ENCODE results near the gene STYXL2.

Gene STYXL2

DNA sequence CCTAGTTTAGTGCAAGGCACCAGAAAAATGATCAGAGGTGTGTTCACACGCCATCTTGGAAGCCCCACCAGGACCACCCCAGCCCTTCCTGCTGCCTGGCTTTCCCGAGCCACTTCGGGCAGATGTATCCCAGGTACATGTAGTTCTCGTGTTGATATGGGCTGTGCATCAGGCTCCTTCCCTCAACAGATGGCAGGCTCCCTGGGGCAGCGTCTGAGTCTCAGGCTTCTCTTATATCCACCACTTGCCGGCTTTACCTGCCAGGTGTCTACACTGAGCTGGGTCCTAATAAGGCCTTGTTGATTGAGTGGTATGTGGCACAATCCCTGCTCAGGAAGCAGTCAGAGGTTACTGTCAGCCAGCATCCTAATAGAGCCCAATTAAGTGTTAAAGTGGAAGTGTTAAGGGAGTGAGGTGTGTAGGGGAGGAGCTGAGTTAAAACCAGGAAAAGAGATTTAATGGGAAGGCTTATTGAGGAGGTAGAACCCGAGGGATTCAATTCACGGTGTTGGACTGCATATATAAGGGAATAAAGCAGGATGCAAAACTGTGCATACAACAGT, 12.2 kb upstream of the STYXL2 start:
- peak; percentile 95 for DNase-seq

DNA sequence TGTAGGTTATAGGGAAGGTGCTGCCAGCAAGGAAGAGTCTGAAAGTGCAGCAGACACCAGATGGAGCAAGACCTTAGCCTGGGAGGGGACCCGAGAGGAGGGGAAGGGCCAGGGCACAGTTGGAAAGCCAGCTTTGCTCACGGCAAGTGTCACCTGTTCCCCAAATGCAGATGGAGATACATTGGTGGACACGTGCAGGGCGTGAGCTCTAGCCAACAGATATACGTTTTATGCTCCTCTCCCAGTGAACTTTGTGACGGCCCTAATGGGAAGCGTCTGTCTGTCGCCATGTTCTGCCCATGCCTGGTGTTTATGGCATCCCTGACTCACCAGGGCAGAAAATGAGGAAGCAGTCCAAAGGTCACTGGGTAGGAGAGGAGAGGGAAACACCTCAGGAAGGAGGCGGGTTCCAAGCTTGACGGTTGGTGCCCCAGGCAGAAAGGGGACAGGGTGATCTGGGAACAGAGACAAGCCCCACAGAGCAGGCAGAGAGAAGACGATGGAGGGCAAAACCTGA, 11.3 kb upstream of the STYXL2 start:
- DNase-seq: peak; percentile 18

DNA sequence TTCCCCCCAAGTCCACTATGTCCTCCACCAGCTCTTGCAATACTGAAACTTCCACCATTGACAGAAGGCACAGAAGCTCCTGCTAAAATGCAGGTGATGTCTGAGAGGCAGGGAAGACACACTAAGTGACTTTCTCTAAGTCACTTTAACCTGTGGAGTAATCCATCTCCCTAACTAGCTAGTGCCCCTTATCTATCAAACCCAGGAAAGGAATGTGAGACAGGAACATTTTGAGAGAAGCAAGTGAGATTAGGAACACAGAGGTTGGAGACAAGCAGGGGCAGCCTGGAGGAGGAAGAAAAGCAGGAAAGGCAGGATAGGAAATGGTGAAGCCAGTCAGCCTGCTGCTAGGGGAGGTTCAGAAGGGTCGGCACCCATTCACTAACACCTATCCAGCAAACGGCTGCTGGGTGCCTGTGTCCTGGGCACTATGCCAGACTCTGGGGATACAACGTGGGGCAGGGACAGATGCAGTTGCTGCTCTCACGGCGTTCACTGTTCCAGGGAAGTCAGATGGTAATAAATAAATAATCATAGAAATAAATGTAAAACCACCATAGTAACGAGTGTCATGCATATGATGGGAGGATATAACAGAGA, 10.7 kb upstream of the STYXL2 start:
- peak; percentile 56 for DNase-seq

DNA sequence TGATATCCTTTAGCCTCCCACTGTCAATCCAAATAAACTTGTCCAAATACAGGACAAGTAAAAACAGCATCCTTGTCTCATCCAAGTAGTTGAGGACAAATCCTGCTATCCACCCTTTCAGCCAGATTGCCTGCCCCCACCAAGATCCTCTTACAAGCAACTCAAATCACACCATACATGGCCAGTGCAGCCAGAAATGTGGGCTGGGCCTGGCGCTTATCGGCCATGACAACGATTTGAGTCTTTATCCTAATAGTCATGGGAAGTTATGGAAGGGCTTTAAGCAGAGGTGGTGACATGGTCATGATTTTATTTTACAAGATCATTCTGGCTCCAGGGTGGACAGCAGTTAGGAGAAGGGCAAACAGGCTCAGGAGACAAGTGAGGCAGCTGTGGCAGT, 10.0 kb upstream of the STYXL2 start:
- no peak for DNase-seq

DNA sequence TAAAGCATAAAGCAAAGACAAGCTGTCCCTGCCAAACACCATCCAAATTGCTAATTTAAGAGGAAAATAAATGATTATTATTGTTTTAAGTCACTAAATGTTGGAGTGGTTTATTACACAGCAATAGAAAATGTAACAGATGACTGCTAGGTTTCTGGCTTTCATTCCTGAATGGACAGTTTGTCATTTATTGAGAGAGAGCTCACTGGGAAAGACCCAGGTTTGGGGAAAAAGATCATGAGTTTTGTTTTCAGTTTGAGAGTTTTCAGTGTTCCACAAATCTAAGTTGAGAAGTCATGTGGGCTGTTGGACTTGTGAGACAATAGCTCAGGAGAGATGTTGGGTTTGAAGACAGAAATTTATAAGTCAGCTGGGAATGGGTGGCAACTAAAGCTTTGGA, 9.1 kb upstream of the STYXL2 start:
- no peak for DNase-seq

DNA sequence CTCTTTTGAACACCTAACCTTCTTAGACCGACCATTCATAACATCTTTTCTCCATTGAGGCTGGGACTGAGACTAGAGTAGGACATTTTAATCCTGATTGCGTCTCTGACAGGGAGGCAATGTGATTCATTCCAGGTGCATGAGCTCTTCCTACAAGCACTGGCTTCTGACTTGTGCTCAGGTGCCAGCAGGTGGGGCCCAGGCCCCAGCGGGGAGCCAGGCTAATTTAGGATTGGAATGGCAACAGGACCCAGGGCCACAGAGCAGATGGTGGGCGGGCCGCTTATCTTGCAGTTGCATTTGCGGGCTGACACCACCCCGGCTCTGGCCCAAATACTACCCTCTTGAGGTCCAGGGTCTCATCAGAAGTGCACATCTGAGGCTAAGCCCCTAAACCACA, 7.8 kb upstream of the STYXL2 start:
- peak; percentile 50 for DNase-seq

DNA sequence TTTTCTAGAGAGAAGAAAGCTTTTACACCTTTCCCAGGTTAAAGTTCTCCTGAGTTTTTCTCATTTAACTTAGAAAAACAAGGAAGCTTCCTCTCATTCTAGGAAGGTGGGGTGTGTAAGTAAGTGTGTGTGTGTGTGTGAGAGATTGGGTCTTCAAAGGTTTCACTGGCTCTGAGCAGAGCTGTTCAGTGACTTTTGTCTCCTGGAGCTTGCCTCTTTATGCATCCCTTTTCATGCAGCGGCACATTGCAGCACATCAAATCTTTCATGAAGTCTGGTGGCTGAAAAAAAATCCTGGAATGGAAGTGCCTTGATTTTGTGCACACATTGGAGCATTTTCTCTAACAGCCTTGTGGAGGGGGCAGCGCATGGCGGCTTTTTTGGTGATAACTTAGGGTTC, 7.1 kb upstream of the STYXL2 start:
- no peak for DNase-seq

DNA sequence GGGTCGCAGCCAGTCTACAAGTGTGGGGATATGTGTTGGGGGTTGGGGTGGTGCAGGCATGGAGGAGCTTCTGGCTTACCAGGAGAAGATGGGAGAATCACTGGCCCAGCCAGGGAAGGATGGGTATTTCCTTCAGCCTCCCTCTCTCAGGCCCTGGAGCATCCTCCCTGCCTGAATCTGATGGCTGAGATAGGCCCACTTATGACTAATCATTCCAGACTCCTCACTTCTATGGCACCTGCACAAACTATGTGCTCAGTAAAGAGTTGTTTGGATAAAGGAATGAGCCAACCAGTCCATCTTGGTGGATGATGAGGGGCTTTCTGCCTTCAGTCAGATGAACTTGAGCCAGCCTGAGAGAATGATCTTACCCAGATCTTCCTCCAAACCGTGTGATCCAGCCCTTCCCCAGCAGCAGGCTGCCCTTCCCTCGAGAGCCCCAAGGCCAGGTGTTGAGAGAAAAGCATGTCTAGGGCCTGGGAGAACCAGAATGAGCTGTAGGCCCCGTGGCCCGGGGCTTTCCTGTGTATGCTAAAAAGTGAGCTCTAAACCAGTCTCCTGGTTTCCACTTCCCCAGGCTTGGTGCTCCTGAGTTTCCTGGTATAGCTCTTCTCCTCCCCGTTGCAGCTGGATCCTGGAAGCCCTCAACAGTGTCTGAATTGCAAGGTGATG, 5.0 kb upstream of the STYXL2 start:
- no peak for DNase-seq

DNA sequence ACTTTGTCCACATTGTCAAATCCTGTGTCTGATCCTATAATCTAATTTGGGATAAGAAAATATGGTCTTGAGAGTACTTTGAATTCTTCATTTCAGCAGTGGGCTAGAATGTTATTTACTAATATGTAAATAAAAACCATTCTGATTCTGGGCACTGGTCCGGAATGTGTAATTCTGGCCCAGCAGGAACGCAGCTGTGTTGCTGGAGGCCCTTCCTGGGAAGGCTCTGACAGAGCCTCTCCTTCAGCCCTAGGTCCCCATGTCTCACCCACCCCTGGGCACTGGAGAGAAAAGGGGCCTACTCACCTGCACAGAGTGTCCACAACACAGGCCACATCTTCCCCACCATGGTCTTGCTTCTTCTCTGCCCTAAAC, 3.9 kb upstream of the STYXL2 start:
- DNase-seq: no peak

DNA sequence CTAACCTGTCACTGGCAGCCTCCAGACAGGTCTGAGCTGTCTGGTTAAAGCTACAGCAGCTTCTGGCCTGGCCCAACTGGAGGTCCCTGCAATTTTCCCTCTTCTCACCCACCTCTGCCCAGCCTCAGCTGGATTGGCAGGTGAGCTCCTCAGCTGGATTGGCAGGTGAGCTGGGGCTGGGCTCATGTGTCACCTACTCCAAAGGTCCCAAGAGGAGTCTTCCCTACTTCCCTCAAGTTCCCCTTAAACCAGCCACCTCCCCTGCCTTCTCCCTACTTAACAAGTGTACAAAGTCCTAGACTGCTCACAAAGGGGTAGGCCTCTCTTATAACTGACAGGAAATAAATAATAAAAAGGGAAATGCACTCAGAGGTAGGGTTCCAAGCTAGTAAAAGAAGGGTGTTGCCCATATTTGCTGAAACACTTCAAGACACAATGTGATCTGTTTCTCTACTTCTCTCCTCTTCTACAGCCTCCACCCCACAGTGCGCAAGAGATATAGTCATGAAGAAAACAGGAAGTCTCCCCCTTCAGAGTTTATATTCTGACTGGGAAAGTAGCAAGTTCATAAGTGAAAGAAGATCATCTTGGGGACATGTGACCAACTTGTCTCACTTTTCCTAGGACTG, 3.4 kb upstream of the STYXL2 start, which contains the start of gene GPA33:
Gene GPA33, minus strand, starts transcription at position 64 of the 629 bp plus-strand sequence. CDS start 90 bp downstream, outside the sequence.
- no peak for DNase-seq

DNA sequence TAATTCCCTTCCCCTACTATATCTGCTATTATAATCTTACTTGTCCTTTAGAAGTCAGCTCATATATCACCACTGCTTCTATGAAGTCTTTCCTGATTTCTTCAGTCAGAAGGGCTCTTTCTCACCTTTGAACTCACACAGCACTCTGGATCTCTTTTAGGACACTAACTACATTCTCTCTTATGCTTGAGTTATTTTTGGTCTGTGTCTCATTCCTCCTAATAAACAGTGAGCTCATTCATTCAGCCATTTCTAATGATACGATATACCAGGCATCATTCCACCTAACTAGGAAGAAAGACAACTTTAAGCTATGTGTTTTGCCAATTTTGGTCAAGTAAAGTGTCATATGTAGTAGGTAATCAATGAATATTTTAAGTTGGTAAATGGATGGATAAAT, 1.2 kb upstream of the STYXL2 start:
- DNase-seq: no peak

DNA sequence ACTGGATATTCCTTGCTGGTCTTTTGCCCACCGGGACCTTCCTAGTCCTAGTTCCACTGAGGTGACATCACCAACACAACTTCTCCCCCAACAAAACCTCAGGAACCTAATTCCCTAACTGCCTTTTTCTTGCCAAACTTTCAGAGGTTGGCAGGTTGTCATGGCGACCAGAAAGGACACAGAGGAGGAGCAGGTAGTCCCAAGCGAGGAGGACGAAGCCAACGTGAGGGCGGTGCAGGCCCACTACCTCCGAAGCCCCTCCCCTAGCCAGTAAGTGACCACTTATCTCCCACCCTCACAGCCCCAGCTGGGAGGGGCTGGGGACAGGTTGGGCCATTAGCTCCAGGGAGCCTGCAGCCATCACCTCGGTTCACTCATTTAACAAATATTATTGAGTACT, 815 bp downstream of the STYXL2 start:
- no peak for DNase-seq

DNA sequence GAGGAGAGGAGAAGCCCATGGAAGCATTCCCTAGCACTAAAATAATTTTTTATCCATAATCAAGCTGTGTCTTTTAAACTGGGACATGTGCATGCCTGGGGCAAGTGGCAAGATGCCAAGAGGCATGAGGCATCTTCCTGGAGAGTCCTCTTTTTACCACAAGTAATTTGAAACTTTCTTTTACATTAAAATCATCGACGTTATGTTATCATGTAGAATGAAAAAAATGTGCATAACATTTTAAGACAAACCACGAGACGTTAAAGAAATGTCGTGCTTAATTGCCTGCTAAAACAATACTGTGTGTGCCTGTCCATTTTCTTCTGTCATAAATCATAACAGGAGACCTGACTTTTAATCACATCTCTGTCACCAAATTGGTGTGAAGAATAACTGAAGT, 1.5 kb downstream of the STYXL2 start:
- peak; percentile 10 for DNase-seq

DNA sequence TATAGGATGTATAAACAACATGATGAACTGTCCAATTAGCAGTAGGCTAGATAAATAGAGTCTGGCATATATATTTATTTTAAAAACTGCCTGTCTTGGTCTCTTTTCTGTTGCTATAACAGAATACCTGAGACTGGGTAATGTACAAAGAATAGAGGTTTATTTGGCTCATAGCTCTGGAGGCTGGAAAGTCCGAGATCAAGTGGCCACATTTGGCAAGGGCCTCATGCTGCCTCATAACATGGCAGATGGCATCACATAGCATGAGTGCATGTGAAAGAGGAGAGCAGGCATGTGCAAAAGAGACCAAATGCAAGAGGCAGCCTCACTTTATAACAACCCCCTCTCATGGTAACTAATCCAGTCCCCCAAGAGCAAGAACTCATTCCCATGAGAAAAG, 6.0 kb downstream of the STYXL2 start:
- no peak for DNase-seq

DNA sequence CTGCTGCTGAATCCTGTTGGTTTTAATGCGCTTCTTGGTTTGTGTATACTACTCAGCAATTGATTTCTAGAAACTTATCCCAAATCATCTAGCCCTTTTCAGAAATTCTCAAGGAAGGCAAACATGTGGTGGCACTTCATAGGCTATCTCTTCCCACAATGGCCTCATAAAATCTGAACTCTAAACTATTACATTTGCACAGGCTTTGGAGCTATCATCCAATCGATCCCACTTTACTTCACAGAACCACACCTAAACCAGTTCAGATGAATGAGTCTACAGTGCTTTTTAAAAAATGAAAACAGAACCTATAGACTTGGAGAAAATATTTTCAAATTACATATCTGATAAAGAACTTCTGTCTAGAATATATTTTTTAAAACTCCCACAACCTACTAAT, 6.9 kb downstream of the STYXL2 start:
- no peak for DNase-seq

DNA sequence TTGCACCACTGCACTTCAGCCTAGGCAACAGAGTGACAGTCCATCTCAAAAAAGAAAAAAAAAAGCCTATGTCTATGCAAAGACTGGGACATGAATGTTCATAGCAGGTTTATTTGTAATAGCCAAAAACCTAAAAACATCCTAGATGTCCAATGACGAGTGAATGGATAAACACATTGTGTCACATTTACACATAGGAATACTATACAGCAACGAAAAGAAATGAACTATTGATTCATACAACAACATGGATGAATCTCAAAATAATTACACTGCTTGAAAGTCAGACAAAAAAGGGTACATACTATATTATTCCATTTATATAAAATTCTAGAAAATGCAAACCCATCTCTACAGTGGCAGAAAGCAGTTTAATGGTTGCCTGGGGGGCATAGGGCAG, 7.9 kb downstream of the STYXL2 start:
- DNase-seq: no peak

DNA sequence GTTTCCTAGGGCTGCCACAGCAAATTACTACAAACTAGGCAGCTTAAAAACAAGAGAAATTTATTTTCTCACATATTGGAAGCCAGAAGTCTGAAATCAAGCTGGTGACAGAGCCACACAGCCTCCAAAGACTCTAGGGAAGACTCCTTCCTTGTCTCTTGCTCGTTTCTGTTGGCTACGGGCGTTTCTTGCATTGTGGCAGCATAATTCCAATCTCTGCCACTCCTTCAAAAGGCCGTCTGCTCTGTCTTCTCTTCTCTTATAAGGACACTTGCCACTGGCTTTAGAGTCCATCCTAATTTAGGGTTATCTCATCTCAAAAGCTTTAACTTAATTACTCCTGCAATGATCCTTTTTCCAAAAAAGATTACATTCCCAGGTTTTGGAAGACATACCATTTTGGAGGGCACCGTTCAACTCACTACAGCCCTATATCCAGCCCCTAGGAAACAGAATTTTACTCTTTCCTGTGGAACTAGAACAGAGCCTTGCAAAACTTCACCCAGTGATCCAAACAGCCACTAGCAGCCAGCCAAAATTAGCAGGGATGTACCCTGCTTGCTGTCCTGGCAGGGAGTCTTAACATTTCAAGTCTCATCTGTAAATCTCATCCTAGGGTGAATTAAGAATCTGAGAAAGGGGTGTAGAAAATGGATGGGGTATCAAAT, 9.2 kb downstream of the STYXL2 start:
- no peak for DNase-seq

DNA sequence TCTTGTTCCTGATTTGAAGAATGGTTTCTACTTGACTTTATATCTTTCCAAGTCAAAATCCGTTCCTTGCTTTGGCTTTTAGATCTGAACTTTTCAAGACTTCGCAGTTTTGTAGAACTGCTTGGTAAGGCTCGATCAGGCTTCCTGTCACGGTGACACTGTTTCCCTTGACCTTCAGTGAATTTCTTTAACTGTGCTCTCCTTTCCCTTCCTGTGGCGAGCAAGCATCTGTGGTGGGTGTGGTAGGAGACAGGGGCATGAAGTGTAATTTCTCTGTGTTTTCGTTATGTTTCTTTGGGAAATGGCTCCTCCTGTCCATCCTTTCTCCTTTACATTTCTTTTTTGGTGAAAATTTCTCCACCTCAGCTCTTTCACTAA, 10.4 kb downstream of the STYXL2 start:
- DNase-seq: no peak

DNA sequence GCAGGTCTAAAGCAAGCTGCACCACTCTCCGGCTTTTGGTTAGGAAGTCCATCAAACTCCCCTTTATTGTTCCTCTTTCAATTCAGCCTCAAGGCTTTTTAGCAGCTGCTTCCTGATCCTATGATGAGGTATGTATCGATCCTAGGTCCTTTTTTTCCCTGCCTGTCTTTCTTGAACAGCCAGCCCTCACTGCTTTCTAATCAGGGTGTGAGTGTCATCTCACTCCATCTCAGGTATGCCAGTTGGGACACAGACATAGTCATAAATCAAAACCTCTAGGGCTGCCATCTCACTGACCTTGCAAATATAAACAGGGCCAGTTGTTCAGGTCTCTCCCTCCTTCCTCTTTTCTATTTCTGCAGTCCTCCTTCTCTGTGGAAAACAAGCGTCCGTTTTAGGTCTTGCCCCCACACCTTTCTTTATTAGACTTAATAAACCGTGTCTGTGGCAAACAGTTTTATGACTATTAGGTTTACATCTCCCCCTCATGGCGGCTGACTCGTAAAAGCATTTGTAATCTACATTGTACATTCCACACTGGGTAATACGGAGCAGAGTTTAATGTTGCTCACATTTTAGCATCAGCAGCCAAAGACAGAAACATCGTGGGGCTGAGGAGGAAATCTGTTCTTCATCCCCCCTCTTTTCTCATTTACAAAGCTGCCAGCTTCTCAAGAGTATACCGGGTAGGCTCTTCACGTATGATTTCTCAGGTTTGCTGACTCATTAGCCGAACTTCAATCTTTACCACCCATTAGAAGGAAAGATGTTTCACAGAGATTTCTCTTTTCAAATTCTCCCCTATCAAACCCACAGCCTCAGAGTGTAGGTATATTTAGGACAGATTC, 11.6 kb downstream of the STYXL2 start:
- DNase-seq: no peak

DNA sequence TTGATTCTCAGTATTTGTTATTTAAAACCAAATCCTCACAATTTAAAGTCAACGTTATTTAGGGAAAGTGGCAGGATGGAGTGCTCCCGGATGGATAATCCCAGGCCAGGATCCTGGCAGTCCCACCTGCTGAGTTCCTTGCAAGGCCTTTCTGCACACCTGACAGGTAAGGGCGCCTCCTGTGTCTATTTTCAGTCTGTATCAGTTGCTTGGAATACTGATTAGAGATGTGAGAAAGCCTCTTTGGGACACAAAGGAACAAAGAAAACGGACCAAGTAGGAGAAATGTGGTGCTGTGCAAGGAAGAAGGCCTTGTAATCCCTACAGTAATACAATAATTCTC, 12.2 kb downstream of the STYXL2 start:
- DNase-seq: no peak

DNA sequence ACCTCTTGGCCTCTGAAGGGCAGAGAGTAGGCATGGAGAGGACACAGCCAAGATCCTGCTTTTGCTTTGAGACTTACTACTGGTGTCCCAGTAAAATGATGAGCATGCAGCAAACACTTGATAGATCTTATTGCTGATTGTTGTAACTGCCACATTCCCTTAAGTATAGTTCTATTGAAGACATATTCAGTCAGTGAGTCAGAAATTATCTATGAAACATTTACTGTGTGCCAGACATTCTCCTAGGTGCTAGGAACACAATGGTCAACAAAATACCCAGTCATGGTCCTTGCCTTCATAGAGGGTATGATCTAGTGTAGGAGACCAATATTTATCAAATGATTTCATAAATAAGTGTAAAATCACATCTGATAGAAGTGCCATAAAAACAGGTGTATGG, 13.6 kb downstream of the STYXL2 start:
- no peak for DNase-seq

DNA sequence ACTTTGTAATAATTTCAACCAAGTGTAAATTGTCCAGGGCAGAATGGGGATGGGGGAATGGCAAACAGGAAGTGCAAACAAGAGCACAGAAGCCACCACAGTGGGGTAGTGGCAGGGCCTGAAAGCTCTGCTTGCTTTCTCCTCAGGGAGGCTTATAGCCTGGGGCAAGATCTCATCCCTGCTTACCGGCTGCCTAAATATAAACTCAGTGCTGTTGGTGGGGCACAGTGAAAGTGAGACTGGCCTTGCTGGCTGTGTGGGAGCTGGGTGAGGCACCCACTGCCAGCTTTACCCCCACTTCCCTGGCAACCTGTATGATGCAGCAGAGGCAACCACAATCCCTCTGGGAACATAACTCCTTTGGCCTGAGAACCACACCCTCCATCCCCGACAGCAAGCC, 15.2 kb downstream of the STYXL2 start:
- DNase-seq: no peak

DNA sequence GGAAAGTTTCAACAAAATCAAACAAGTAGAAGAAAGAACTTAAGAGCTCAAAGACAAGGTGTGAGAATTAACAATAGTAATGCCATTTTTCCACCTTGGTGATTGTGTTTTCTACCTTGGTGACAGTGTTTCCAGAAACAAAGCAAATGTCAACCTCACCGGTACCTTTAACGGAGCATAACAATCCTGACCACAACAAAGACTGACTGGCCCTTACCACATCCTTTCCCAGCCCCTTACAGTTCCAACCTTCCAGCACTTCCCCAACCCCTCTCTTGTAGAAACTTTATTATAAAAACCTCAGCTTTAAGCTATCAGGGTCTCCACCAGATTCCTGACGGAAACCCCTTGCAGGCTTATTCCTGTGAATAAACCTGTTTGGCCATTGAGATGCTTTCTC, 16.7 kb downstream of the STYXL2 start:
- no peak for DNase-seq

Data from NCI-H2171 (cell line).